OCI-LY1 (cell line): ENCODE measurements around the gene INTS7.

ENCODE experiments used
- H2AFZ ChIP-seq: fragments of 200-600 bp; sonication (generic), shearing (Covaris generic); 2 replicates; pipeline ENCODE4 v1.6.0; 2014; ENCODE audit warnings: antibody characterized with exemption, mild to moderate bottlenecking, low read length
- H3F3A ChIP-seq: fragments of 200-600 bp; sonication (generic), shearing (Covaris generic); 2 replicates; pipeline ENCODE4 v1.6.0; 2014; ENCODE audit warnings: mild to moderate bottlenecking, antibody characterized with exemption, low read length, moderate library complexity; ENCODE audit not compliant: insufficient read depth
- H3K27ac ChIP-seq: fragments of 200-600 bp; sonication (generic); 2 replicates; pipeline ENCODE4 v1.5.1; 2014; ENCODE audit warnings: low read length, mixed run types, mild to moderate bottlenecking, low read depth; ENCODE audit not compliant: poor library complexity, severe bottlenecking
- H3K27me3 ChIP-seq: fragments of 200-600 bp; sonication (generic); 2 replicates; pipeline ENCODE4 v1.6.0; 2014; ENCODE audit warnings: antibody characterized with exemption, mild to moderate bottlenecking, low read length, moderate library complexity; ENCODE audit not compliant: insufficient read depth
- H3K36me3 ChIP-seq: fragments of 200-600 bp; sonication (generic); 2 replicates; pipeline ENCODE4 v1.6.1; 2014; ENCODE audit warnings: mild to moderate bottlenecking, antibody characterized with exemption, low read length, moderate library complexity, mixed read lengths; ENCODE audit not compliant: insufficient read depth
- H3K4me1 ChIP-seq: fragments of 200-600 bp; sonication (generic); 2 replicates; pipeline ENCODE4 v1.5.1; 2014; ENCODE audit warnings: mild to moderate bottlenecking, low read length, moderate library complexity; ENCODE audit not compliant: insufficient read depth, severe bottlenecking
- H3K4me2 ChIP-seq: fragments of 200-600 bp; sonication (generic), shearing (Covaris generic); 2 replicates; pipeline ENCODE4 v1.6.1; 2014; ENCODE audit warnings: low read length
- H3K4me3 ChIP-seq: fragments of 200-600 bp; sonication (generic); 2 replicates; pipeline ENCODE4 v1.5.1; 2014; ENCODE audit warnings: low read length, low read depth, mild to moderate bottlenecking, mixed read lengths; ENCODE audit not compliant: poor library complexity, severe bottlenecking
- H3K79me2 ChIP-seq: fragments of 200-600 bp; shearing (Covaris generic); 2 replicates; pipeline ENCODE4 v1.6.1; 2016; ENCODE audit warnings: mixed run types, low read length, mixed read lengths; ENCODE audit not compliant: insufficient read depth
- H3K9ac ChIP-seq: fragments of 200-600 bp; sonication (generic), shearing (Covaris generic); 2 replicates; pipeline ENCODE4 v1.6.1; 2014; ENCODE audit warnings: mild to moderate bottlenecking, low read length, mixed read lengths
- H3K9me2 ChIP-seq: fragments of 200-600 bp; sonication (generic), shearing (Covaris generic); 2 replicates; pipeline ENCODE4 v1.6.1; 2014; ENCODE audit warnings: low read depth, mild to moderate bottlenecking, low read length, mixed read lengths
- H3K9me3 ChIP-seq: fragments of 200-600 bp; shearing (Covaris generic); 2 replicates; pipeline ENCODE4 v1.6.1; 2014; ENCODE audit warnings: low read length, mixed read lengths
- H4K20me1 ChIP-seq: fragments of 200-600 bp; sonication (generic), shearing (Covaris generic); 2 replicates; pipeline ENCODE4 v1.6.0; 2016; ENCODE audit warnings: mild to moderate bottlenecking, low read length; ENCODE audit not compliant: insufficient read depth
- CTCF ChIP-seq: fragments of 200-600 bp; sonication (generic), shearing (Covaris generic); IDR thresholded peaks from 2 replicates; pipeline ENCODE4 v1.5.1; 2017; ENCODE audit warnings: mild to moderate bottlenecking, antibody characterized with exemption, low read length, moderate library complexity, mixed read lengths
- EZH2 ChIP-seq: fragments of 200-600 bp; sonication (generic), shearing (Covaris generic); IDR thresholded peaks from 2 replicates; pipeline ENCODE4 v1.8.0; 2017; ENCODE audit warnings: borderline replicate concordance, mixed run types, mild to moderate bottlenecking, antibody characterized with exemption, low read length, moderate library complexity, mixed read lengths

INTS7 gene

DNA sequence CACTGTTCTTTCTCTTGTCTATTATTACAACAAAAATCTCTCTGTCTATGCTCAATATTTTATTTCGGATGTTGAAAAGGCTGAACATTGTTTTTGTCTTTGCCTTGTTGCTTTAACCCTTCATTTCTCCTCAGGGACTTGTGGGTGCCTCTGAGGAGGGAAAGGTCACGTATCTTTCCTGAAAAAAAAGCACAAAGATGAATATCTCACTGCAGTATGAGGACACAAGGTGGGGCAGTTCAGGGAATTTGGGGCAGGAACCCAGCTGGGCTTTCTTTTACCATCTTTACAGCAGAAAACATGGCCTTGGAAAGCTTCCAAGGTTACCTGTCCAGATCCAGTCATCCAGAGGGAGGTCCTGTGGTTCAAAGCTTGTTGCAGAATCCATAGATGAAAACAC lies 105.7 kb downstream of the INTS7 start:
- Histone ChIP-seq H3K36me3 (no peaks in the 10 kb centered on the region), H3K79me2 (no peaks in the 10 kb centered on the region), H3K4me3 (no peak overlapping the region), H3K27me3 (no peaks in the 10 kb centered on the region), H3K9me3 (no peaks in the 10 kb centered on the region), H3K9me2 (no peaks in the 10 kb centered on the region), H3K27ac (no peak overlapping the region), H3K9ac (no peak overlapping the region), H3F3A (no peaks in the 10 kb centered on the region), H3K4me1 (no peaks in the 10 kb centered on the region), H3K4me2 (no peak overlapping the region), H2AFZ (no peak overlapping the region), H4K20me1 (no peaks in the 10 kb centered on the region)
- TF ChIP-seq CTCF = no peak
- TF ChIP-seq EZH2 = no peak

- H3K4me2 ChIP-seq = no peak overlapping the region
Measured at GRCh38 chr1:211928993-211929637, 106.2 kb downstream of the INTS7 start.

GRCh38 chr1:211928290-211928801 lies 107.0 kb downstream of the INTS7 start:
- Histone ChIP-seq H2AFZ (no peak overlapping the region), H3K9ac (no peak overlapping the region), H3K9me3 (no peaks in the 10 kb centered on the region), H3K9me2 (no peaks in the 10 kb centered on the region), H3K4me2 (no peak overlapping the region), H4K20me1 (no peaks in the 10 kb centered on the region), H3K36me3 (no peaks in the 10 kb centered on the region), H3K27me3 (no peaks in the 10 kb centered on the region), H3K4me3 (no peak overlapping the region), H3K27ac (no peak overlapping the region), H3K79me2 (no peaks in the 10 kb centered on the region), H3F3A (no peaks in the 10 kb centered on the region), H3K4me1 (no peaks in the 10 kb centered on the region)
- TF ChIP-seq EZH2 = no peak
- no peak for TF ChIP-seq CTCF

More at GRCh38 chr1:211928993-211929637, 106.2 kb downstream of the INTS7 start:
- no peak overlapping the region for H3K9ac ChIP-seq
- no peaks in the 10 kb centered on the region for H3F3A ChIP-seq
- no peaks in the 10 kb centered on the region for H4K20me1 ChIP-seq
- H3K4me1 ChIP-seq = no peaks in the 10 kb centered on the region
- no peaks in the 10 kb centered on the region for H3K79me2 ChIP-seq
- no peaks in the 10 kb centered on the region for H3K9me2 ChIP-seq
- H2AFZ ChIP-seq = no peak overlapping the region
- H3K4me3 ChIP-seq = no peak overlapping the region
- H3K27ac ChIP-seq = no peak overlapping the region
- no peaks in the 10 kb centered on the region for H3K27me3 ChIP-seq
- no peaks in the 10 kb centered on the region for H3K9me3 ChIP-seq
- H3K36me3 ChIP-seq = no peaks in the 10 kb centered on the region
- TF ChIP-seq CTCF (no peak), EZH2 (no peak)
